M059J (cell line): ENCODE measurements around the gene ATP1A1. TPM values are rescaled to one million over a fixed set of nuclear protein-coding genes. Genes with fewer than 3 reads are reported as not detected.

ENCODE experiments used
- DNase-seq: peaks from one replicate; pipeline ENCODE4 v3.0.0-alpha.2; 2012; ENCODE audit warnings: low read depth
- total RNA-seq: library from RNA; depleted of rRNA; stranded (reverse); fragments of >200 nt; shearing (Covaris generic); gene quantifications from 2 replicates; pipeline ENCODE4 v1.2.3, GENCODE V29; 2014

ATP1A1 gene
- total RNA-seq, 1 experiment from 2014 or later: 134 TPM

DNA sequence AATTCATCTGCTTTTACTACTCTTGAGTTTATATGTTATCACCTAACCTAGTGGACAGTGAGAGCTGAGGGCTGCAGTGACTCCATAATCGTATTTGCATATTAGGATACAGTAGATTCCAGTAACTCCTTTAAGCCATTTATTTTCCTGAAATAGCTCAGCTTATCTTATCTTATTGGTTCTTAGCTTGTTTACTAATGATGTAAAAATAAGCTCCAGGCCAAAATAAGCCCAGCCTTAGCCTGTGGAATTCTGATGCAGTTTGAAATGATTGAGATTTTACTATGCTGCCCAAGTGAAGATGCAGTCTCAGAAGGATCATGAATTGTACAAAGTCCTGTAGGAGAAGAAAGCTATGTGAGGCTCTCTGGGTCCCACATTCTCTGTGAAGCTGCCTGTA is 18.1 kb downstream of the ATP1A1 start:
- DNase-seq: no peak

DNA sequence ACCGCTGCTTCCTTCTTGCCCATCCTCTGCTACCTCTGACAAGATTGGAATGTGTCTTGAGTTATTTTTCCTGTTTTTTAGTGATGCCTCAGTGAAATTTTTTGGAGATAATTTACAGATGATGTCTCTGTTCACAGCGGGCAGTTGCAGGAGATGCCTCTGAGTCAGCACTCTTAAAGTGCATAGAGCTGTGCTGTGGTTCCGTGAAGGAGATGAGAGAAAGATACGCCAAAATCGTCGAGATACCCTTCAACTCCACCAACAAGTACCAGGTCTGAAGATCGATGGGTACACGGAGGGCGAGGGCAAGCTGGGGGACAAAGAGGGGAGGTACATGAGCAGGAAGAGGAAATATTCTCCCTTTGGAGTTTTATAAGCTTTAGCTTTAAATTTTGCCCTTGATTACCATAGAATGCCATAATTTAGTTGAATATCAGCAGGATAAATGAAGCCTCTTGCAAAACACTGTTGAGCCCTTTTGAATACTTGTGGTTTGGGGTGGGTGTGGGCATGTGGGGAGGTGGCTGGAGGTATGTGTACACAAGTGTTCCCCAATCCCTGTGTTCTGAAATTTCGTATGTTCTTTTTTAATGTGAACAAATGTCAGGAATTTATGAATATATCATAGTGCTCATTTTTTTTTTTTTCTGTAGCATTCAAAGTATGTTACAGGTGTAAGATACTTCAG is 19.8 kb downstream of the ATP1A1 start:
- DNase-seq: no peak

DNA sequence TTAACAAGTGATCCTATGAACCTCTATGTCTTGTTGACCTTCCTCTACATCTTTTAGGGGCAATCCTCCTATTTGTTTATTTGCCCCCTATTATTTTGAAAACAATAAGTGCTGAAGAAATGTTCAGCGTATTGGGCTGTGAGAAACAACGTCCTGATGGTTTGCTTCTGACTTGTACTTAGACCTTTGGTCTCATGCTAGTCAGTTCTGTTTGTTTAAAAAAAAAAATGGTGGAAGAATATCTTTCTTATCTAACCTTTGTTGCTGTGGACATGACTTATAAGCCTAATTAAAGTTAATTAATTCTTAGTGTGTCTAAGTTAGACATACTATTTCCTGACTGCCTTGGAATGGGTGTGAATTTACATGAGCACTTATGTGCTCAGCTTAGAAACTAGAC is 20.7 kb downstream of the ATP1A1 start:
- no peak for DNase-seq

DNA sequence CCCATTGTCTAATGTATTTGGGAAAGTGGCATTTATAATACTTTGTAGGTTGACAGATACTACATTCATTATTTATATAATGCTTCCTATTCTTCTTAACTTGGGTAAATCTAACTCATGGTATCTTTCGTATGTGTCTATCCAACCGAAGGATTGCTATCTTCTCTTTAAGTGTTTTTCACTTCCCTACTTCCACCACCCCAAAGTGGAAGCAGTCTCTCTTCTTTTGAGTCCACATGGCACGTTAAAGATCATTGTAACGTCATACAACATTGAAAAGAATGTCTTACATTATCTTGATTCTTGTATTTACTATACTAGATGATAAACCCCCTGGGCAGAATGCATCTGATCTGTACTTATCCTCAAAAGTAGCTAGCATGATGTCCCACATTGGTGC is 21.2 kb downstream of the ATP1A1 start:
- no peak for DNase-seq

DNA sequence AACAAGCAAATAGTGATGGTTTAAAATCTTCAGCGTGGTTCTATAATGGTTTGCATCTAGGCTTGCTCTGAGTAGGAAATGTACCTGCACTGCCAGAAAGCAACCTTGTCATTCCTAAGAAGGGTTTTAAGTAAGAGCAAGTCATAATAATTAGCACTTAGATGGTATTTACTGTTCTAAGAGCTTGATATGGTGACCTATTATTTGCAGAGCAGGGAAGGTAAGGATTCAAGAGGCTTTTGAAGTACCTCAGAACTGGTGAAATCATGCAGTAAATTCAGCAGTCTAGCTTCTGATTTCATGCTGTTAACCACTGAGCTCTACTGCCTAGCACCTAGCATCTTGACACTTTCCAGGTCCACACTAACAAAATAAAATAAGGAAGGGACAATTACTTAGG is 23.7 kb downstream of the ATP1A1 start:
- no peak for DNase-seq

DNA sequence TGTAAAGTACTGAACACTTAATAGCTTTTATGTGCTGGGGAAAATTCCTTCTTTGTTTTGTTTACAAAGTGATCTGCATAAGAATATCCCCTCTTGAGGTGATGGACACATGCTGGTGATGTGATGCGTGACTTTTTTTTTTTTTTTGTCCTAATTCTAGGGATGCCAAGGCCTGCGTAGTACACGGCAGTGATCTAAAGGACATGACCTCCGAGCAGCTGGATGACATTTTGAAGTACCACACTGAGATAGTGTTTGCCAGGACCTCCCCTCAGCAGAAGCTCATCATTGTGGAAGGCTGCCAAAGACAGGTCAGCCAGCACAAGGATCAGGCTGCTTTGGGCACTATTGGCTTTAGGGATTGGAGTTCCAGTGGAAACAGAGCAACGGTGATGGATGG is 24.7 kb downstream of the ATP1A1 start:
- no peak for DNase-seq

DNA sequence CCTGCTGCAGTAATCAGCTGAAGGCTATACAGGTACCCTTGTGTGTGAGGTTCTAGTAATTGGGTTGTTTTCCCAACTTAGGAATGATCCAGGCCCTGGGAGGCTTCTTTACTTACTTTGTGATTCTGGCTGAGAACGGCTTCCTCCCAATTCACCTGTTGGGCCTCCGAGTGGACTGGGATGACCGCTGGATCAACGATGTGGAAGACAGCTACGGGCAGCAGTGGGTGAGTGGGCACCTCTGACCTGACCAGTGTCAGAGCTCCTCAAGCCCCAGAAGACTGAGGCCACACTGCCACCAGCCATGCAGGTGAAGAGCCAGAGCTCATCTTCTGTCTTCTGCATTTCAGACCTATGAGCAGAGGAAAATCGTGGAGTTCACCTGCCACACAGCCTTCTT is 27.7 kb downstream of the ATP1A1 start:
- DNase-seq: no peak

DNA sequence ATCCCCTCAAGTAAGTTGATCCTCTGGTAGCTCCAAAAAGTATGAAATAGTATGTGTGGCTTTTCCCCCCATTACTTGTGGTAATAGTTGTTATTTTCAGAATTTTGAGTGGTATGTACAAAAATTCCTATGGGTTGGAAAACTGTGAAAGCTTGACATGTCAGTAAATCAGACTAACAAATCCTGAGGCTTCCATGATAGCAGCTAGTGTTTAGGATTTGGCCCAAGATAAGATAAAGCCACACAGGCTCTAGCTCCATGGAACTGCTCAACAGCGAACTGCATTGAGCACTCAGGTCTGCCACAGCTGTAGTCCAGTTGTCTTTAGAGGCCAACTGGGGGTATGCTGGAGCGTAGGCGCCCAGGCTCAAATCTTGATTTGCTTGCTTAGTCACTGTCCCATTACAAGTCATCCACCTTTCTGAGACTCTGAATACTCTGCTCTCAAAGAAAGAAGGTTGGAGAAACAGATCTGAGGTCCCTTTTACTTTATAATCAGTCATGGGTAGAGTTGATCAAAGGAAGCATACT is 28.7 kb downstream of the ATP1A1 start:
- no peak for DNase-seq

DNA sequence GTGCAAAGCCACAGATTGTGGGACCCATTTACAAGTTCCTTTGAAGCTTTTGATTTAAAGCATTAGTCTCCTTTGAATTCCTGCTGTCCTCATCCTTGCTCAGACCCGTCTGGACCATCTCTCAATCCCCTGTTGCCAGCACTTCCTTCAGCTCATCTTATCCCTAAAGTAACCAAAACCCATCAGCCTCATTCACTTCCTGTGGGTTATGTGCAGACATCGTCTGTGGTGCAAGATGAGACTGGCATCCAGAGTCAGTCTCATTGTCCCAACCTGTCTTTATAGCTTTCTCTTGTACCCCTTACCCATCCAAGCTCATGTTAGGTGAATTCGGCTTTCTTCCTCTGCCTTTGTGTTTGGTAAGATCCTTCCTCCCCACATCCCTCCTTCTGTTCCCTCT is 29.3 kb downstream of the ATP1A1 start:
- DNase-seq: no peak

DNA sequence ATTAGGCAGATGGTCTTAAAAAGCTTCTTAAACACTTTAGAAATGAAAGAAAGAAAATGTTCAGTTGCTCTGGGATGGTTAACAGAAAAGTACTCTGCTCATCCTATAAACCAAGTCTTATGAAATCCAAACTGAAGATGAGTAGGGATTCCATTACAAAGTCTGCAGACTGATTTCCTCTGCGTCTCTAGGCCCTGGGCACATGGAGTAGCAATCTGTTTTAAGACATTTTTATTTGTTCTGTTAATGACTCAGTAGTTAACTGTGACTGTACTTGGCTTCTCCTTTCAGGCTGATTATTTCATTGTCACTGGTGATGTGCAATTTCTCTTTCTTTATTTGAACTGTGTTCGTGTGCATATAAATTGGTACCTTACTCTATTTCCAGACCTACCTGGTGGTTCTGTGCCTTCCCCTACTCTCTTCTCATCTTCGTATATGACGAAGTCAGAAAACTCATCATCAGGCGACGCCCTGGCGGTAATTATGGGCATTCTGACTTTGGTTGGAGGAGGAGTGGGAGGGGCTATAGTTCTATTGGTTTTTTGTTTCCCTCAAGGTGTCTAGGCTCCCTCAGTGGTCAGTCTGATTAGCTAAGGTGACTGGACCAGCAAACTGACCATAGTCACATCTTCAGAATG is 30.6 kb downstream of the ATP1A1 start:
- no peak for DNase-seq

DNA sequence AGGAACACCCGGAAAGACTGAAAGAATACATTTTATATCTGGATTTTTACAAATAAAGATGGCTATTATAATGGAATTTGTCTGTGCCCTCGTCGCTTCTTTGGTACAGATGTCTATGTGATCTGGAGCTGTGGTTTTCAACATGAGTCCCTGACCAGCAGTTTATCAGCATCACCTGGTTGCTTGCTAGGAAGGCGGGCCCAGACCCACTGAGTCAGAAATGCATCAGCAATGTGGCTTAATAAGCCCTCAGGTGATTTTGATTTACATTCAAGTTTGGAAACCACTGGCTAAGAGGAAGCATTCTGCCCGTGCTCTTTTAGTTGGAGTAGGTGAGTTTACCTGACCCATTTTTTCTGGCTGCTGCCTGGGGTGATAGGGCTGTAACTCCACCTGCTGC is 31.7 kb downstream of the ATP1A1 start:
- peak; percentile 22 for DNase-seq

DNA sequence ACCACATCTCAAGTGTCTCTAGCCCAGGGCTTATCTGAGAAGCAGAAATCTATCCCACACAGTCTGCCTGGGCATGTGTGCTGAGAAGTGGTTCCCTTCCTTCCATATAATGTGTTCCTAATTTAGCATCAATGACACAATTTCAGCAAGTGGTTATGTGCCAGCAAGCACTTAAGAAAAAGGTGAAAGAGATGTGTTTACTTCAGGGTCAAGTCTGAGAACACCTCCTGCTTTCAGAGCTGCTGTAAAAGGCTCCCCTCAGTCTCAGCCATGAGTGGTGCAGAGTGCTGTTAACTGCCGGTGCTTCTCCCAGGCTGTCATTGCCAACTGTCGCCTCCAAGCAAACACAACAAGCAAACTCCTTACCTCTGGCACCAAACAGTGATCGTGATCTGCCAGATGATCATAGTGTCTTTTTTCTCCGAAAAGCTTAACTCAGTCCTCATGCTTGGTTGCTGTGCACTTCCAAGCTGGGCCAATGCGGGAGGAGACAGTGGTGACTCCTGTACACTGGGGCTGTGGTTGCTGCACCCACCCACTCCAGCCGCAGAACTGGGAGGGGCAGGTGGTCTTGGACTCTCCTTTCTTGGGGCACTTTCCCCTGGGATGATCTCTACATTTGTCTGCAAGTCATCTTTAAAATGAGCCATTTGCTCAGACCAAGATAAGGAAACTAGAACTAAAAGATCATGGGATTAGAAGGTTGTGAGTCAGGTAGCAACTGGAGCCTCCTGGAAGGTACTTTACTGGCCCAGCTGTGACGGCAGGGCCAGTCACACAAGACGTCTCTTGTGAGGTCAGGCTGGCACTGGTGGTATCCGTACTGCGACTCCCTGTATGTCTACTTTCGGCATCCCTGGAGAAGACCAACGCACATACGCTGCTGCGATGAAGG is 32.4 kb downstream of the ATP1A1 start:
- no peak for DNase-seq

DNA sequence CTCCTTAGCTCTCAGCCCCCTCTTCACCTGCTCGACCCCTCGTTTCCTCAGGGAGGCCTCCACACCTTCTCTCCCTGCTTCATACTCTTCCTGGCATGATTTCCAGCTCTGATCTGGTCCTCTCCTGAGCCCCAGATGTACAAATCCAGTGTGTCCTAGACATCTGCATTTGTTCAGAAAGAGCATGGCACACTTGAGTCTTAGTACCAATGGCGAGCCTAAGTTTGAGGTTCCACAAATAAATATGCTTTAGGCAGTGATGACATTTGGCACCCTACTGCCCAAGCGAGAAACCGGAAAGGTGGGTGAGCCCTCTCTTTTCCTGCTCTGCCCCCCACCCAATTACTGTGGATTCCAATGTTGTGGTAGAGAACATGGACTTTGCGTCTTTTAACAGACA is 34.0 kb downstream of the ATP1A1 start:
- DNase-seq: no peak

DNA sequence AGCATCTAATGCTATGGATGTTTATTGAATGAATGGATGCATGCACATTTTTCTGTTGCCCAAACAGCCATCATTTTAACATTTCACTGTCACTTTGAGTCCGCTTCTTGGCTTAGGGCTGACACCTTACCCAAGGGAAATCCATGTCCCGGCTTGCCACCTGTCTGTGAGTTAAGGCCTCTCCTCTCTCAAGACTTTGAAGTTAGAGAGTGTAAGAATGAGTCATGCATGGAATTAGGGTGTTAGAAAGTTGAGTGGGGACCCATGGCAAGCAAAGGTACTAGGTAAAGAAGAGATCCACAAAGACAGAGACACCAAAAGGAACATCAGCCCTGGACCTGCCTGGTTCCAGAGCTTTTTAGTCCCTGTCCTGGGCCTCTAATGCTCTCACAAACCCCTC is 35.1 kb downstream of the ATP1A1 start:
- DNase-seq: no peak

DNA sequence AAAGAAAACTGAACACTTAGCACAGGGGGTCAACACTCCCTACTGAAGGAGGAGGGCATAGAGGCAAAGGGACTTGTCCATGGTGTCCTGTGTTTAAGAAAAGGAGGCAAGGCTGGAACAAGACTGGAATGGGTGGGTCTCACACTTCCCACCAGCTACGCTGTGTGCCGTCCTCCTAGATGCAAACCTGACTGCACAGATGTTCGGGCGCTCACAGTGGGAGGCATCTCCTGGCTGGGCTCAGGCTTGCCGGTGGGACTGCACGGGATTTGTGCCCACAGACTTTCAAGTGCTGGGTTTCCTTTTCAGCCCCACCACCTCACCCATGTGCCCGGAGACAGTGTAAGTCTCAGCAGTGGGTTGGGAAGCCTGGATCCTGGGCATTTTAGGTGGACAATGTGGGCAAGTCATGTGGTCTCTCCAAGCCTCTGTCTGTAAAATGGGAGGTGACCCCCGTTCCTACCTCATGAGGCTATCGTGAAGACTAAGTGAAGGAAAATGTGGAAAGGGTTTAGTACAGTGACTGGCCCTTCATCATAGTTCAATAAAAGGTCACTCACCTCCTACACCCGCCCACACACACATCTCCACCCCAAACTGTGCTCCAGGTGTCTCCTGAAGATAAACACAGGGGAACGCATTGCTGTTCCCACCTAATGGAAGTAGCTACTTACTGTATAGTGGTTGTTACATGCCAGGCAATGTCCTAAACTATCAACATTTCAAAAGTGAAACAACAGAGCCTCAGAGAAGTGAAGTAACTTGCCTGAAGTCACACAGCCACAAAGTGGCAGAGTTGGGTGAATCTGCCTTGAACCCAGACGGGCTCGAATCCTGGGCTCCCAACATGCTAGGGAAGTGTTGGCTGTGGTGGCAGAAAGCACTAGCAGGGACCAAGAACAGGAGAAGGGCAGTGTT is 36.0 kb downstream of the ATP1A1 start:
- DNase-seq: no peak

DNA sequence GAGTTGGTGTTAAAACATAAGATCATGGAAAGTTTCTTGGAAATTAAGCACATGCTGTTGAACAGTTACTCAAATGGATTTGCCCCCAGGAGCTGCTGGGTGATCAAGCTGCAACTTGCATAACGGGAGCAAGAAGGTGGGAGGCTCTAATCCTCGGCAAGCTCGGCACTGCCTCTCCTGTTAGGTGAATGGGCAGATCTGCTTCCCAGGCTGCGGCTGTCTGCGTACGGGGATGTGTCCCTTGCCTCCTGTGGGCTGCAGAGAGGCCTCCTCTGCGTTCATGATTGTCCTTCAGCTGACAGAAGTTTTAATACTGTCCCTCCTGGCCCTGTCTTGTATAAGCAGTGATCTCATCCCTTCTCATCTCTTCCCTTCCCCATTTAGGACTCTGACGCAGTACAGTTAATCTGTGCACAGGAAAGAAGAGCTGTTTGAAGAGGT is 36.7 kb downstream of the ATP1A1 start:
- no peak for DNase-seq

DNA sequence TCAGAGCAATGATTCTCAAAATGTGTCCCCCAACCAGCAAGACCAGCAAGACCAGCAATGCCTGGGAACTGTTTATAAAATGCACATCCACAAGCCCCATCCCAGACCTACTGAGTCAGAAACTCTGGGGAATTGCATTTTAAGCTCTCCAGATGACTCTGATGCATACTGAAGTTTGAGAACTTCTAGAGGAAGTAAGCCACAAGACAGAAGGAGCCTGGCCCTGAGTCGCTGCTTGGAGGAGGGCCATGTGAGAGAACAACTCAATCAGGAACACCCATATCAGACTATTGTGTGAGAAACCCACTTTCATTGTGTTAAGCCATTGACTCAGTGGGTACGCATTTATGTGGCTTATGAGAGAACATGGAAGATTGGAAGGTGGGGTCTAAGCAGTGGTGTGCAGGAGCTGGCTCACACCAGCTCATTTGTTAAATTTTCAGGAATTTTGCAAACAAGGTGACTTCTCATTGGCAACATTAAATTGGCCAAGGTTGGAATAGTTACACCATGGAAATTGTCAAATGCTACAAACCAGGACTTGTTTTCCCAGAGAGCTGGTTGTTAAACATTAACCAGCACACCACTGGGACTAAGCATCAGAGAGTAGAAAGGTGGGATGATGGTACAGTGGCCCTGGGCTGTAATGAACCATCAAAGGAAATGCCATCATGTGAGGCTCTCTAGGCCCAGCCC is 38.9 kb downstream of the ATP1A1 start:
- DNase-seq: peak; percentile 20

DNA sequence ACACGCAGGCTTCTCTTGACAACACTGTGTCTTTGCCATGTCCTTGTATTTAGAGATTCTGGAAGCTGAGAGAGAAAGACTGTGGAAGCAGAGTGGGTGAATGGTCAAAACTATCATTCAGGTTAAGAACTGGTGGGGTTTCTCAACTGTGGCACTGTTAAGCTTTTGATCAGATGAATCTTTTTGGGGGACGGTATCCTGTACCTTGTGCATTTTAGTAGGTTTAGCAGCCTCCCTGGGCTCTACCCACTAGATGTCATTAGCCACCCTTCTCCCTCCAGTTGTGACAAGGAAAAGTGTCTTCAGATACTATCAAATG is 39.4 kb downstream of the ATP1A1 start:
- no peak for DNase-seq

DNA sequence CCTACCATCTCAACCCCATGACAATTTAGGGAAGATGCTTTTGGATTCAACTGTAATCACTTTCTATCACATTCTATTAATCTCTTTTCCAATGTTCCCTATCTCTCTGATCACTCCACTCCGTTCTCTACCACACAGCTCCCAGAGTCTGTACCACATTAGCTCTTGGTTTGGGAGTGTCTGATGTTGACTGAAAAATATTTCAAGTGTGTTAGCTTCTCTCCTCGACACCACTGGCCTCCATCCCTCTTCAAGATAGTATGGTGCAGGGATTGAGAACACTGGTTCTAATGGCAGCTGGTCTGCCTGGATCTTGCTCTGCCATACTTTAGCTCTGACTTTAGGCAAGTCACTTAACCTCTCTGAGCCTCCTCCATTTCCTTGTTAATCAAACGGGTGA is 39.9 kb downstream of the ATP1A1 start:
- no peak for DNase-seq

DNA sequence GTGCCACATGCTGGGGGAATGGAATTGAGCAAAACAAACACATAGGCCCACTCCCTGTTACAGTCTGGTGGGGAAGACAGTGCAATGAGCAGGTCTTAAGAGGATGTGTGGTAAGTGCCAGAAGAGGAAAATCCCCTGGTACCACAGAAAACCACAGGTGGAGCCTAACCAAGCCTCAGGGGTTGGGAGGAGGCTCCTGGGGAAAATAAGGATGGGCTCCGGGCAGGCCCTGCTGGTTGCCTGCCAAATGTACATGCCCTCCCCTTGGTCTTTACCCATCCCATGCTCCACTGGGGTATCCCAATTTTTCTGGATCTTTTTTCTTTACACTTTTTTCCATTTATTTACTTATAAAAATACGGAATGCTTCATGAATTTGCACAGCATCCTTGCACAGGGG is 40.4 kb downstream of the ATP1A1 start:
- DNase-seq: no peak

DNA sequence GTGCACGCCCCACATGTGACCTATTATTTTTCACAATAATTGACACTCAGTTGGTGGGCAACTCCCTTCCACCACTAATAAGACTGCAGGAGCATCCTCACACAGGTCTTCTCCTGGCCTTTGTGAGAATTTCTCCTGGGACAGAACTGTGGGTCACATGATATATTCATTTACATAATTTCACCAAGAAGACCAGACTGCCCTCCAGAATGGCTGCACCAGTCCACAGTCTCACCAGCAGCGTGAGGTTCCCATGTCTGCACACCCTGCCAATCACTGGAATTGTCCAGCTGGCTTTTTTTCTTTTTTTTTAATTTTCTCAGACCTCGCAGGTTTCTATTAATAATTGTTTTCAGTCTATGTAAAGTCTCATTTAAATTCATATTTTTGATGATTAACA is 41.3 kb downstream of the ATP1A1 start:
- no peak for DNase-seq
